H9 (cell line): ENCODE results near the gene MYT1. TPM values are rescaled to one million over a fixed set of nuclear protein-coding genes. Genes with fewer than 3 reads are reported as not detected.
"Not testable (repeated sequence)": the region's sequence is repeated elsewhere in the genome, so short reads cannot be mapped to it uniquely, and the experiment has no call there.

Experiments used
- DNase-seq: peaks from one replicate; pipeline ENCODE4 v3.0.0-alpha.2; 2017
- H2AFZ ChIP-seq: one replicate; pipeline ENCODE4 v1.6.1; 2013; ENCODE audit warnings: mild to moderate bottlenecking, low read length, control low read depth, moderate library complexity
- H2AK5ac ChIP-seq: 2 replicates; pipeline ENCODE4 v1.6.1; 2013; ENCODE audit warnings: low read length, control low read depth, mixed read lengths; ENCODE audit not compliant: insufficient read length
- H2BK120ac ChIP-seq: one replicate; pipeline ENCODE4 v1.6.1; 2013; ENCODE audit warnings: low read depth, mild to moderate bottlenecking, low read length, control low read depth, inconsistent platforms; ENCODE audit not compliant: poor library complexity, severe bottlenecking
- H2BK12ac ChIP-seq: 2 replicates; pipeline ENCODE4 v1.6.1; 2013; ENCODE audit warnings: low read length, control low read depth, mixed read lengths, low read depth; ENCODE audit not compliant: insufficient read length
- H2BK15ac ChIP-seq: 2 replicates; pipeline ENCODE4 v1.6.1; 2013; ENCODE audit warnings: low read depth, low read length, control low read depth
- H2BK20ac ChIP-seq: one replicate; pipeline ENCODE4 v1.6.1; 2013; ENCODE audit warnings: low read depth, mild to moderate bottlenecking, low read length, control low read depth, inconsistent platforms; ENCODE audit not compliant: poor library complexity, severe bottlenecking
- H2BK5ac ChIP-seq: 2 replicates; pipeline ENCODE4 v1.6.1; 2013; ENCODE audit warnings: low read length, control low read depth, mixed read lengths; ENCODE audit not compliant: insufficient read length
- H3K14ac ChIP-seq: 2 replicates; pipeline ENCODE4 v1.6.1; 2013; ENCODE audit warnings: low read length, control low read depth; ENCODE audit not compliant: insufficient read depth
- H3K18ac ChIP-seq: 2 replicates; pipeline ENCODE4 v1.6.1; 2013; ENCODE audit warnings: low read depth, mild to moderate bottlenecking, mixed read lengths, low read length, control low read depth; ENCODE audit not compliant: insufficient read length
- H3K23ac ChIP-seq: 2 replicates; pipeline ENCODE4 v1.6.1; 2013; ENCODE audit warnings: low read length, control low read depth, mixed read lengths, low read depth; ENCODE audit not compliant: insufficient read length
- H3K23me2 ChIP-seq: 2 replicates; pipeline ENCODE4 v1.6.1; 2013; ENCODE audit warnings: low read depth, mild to moderate bottlenecking, mixed read lengths, low read length, control low read depth; ENCODE audit not compliant: insufficient read length, poor library complexity, severe bottlenecking
- H3K27ac ChIP-seq: 2 replicates; pipeline ENCODE4 v1.5.1; 2013; ENCODE audit warnings: low read length, control low read depth, mixed read lengths, low read depth; ENCODE audit not compliant: insufficient read length
- H3K27me3 ChIP-seq: 2 replicates; pipeline ENCODE4 v1.6.1; 2013; ENCODE audit warnings: low read length, control low read depth, inconsistent platforms; ENCODE audit not compliant: insufficient read depth
- H3K4ac ChIP-seq: 2 replicates; pipeline ENCODE4 v1.6.1; 2013; ENCODE audit warnings: low read depth, mild to moderate bottlenecking, control low read depth, inconsistent platforms, low read length, moderate library complexity
- H3K4me1 ChIP-seq: 2 replicates; pipeline ENCODE4 v1.6.1; 2013; ENCODE audit warnings: low read length, control low read depth, inconsistent platforms; ENCODE audit not compliant: insufficient read depth
- H3K4me2 ChIP-seq: 2 replicates; pipeline ENCODE4 v1.6.1; 2013; ENCODE audit warnings: low read length, control low read depth, mixed read lengths; ENCODE audit not compliant: insufficient read length, insufficient read depth
- H3K56ac ChIP-seq: 2 replicates; pipeline ENCODE4 v1.6.1; 2013; ENCODE audit warnings: low read depth, mild to moderate bottlenecking, mixed read lengths, low read length, control low read depth; ENCODE audit not compliant: insufficient read length
- H3K79me1 ChIP-seq: 2 replicates; pipeline ENCODE4 v1.6.1; 2013; ENCODE audit warnings: low read depth, mild to moderate bottlenecking, moderate library complexity, low read length, control low read depth, inconsistent platforms; ENCODE audit not compliant: insufficient read depth, poor library complexity, severe bottlenecking
- H3K79me2 ChIP-seq: 2 replicates; pipeline ENCODE4 v1.6.1; 2013; ENCODE audit warnings: low read length, control low read depth, inconsistent platforms; ENCODE audit not compliant: insufficient read depth
- H3K9ac ChIP-seq: 2 replicates; pipeline ENCODE4 v1.6.1; 2013; ENCODE audit warnings: low read length, control low read depth, mixed read lengths; ENCODE audit not compliant: insufficient read length; ENCODE audit errors: extremely low read depth
- H3K9me3 ChIP-seq: one replicate; pipeline ENCODE4 v1.6.1; 2013; ENCODE audit warnings: low read depth, low read length, inconsistent platforms; ENCODE audit not compliant: control insufficient read depth
- H3T11ph ChIP-seq: one replicate; pipeline ENCODE4 v1.6.1; 2013; ENCODE audit warnings: mild to moderate bottlenecking, low read length, control low read depth, inconsistent platforms
- H4K20me1 ChIP-seq: one replicate; pipeline ENCODE4 v1.6.1; 2013; ENCODE audit not compliant: control insufficient read depth, insufficient read length, insufficient read depth
- H4K5ac ChIP-seq: 2 replicates; pipeline ENCODE4 v1.6.1; 2013; ENCODE audit warnings: low read depth, mild to moderate bottlenecking, mixed read lengths, low read length, control low read depth; ENCODE audit not compliant: insufficient read length
- H4K8ac ChIP-seq: replicated peaks from 2 replicates; pipeline ENCODE4 v1.6.1; 2013; ENCODE audit warnings: low read length, control low read depth, mixed read lengths, low read depth; ENCODE audit not compliant: insufficient read length
- H4K91ac ChIP-seq: 2 replicates; pipeline ENCODE4 v1.6.1; 2013; ENCODE audit warnings: low read depth, mild to moderate bottlenecking, moderate library complexity, mixed read lengths, low read length, control low read depth; ENCODE audit not compliant: insufficient read length
- H3K27ac Mint-ChIP-seq, 3 experiments: 2 replicates in 2 of 3; 3 replicates in 1 of 3; pipeline ENCODE4 v1.8.0; 2020 to 2021; ENCODE audit warnings: mixed read lengths in 3 of 3, mild to moderate bottlenecking in 1 of 3, moderate library complexity in 1 of 3
- H3K27me3 Mint-ChIP-seq: 2 replicates; pipeline ENCODE4 v1.8.0; 2021; ENCODE audit warnings: low read depth, mild to moderate bottlenecking, moderate library complexity, mixed read lengths
- H3K36me3 Mint-ChIP-seq, 3 experiments: 2 replicates in 2 of 3; 3 replicates in 1 of 3; pipeline ENCODE4 v1.8.0; 2020 to 2021; ENCODE audit warnings: low read depth in 3 of 3, mixed read lengths in 3 of 3; ENCODE audit not compliant: insufficient read depth in 1 of 3
- H3K4me1 Mint-ChIP-seq, 2 experiments: 2 replicates each; pipeline ENCODE4 v1.8.0; 2020; ENCODE audit warnings: mixed read lengths in 2 of 2
- H3K4me3 Mint-ChIP-seq, 2 experiments: 2 replicates in 1 of 2; 3 replicates in 1 of 2; pipeline ENCODE4 v1.8.0; 2020 to 2021; ENCODE audit warnings: mild to moderate bottlenecking in 2 of 2, mixed read lengths in 2 of 2, moderate library complexity in 1 of 2
- H3K9me3 Mint-ChIP-seq, 2 experiments: 2 replicates in 1 of 2; 3 replicates in 1 of 2; pipeline ENCODE4 v1.8.0; 2020; ENCODE audit warnings: mild to moderate bottlenecking in 2 of 2, mixed read lengths in 2 of 2, moderate library complexity in 1 of 2
- WGBS: extraction: QIAGEN DNeasy Blood & Tissue Kit; methylation state at CpG from one replicate; pipeline ENCODE4 v1.1.7; 2013; ENCODE audit warnings: missing lambda C conversion rate, low lambda C conversion rate, mixed read lengths; ENCODE audit not compliant: insufficient read length; ENCODE audit errors: extremely low coverage; 5-methylcytosine and 5-hydroxymethylcytosine counted together
- total RNA-seq: library from RNA; stranded (reverse); gene quantifications from 2 replicates; pipeline ENCODE4 v1.2.1, GENCODE V29; 2021
- TF ChIP-seq, protein P1 (sequence below): fragments of 200-600 bp; sonication (generic); conservative IDR thresholded peaks from 3 replicates; pipeline ENCODE4 v1.8.0; 2021; ENCODE audit warnings: antibody characterized with exemption, mild to moderate bottlenecking

MYT1 gene
- total RNA-seq, 1 experiment from 2014 or later = 0.79 TPM

DNA sequence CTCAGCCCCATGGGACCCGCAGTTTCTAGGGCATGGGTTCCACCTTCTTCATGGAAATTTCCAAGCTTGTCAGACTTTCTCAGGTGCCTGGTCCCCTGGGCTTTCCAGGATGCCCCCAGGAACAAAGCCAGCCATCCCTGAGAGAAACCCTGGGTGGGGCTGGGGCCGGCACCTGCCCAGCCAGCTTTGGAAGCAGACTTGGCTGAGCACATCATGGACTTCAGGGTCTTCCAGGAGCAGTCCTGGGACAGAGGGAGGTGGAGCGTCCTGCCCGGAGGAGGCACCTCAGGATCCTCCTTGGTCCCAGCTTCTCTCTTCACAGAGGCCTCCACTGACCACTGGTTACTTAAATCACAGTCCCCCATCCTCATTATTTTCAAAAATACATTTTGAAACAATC, 13.5 kb downstream of the MYT1 start:
- no peak overlapping the region for H4K91ac ChIP-seq
- H3K27ac ChIP-seq = no peak overlapping the region

DNA sequence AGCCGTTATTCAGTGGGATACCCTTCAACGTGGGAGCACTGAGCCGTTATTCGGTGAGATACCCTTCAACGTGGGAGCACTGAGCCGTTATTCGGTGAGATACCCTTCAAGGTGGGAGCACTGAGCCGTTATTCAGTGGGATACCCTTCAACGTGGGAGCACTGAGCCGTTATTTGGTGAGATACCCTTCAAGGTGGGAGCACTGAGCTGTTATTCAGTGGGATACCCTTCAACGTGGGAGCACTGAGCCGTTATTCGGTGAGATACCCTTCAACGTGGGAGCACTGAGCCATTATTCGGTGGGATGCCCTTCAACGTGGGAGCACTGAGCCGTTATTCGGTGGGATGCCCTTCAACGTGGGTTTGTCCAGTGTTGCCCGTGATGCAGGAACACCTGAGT, 14.7 kb downstream of the MYT1 start:
- no CpG with 5 or more reads among the region's 20 CpGs for WGBS
- not testable (repeated sequence) for H3K27me3 ChIP-seq, H3K18ac ChIP-seq, H3K4me3 Mint-ChIP-seq, H3K14ac ChIP-seq, H2BK5ac ChIP-seq, H3K4me1 ChIP-seq, DNase-seq, H3K4me2 ChIP-seq, H3K4ac ChIP-seq, H3T11ph ChIP-seq, H3K27ac Mint-ChIP-seq, H4K8ac ChIP-seq, H2BK12ac ChIP-seq, H3K27ac ChIP-seq, H4K91ac ChIP-seq, H3K23ac ChIP-seq, H3K56ac ChIP-seq, H2BK20ac ChIP-seq, H2BK15ac ChIP-seq, H3K9me3 Mint-ChIP-seq, H3K9me3 ChIP-seq, H3K23me2 ChIP-seq, H2BK120ac ChIP-seq, H3K9ac ChIP-seq, H4K5ac ChIP-seq, H4K20me1 ChIP-seq, H2AFZ ChIP-seq, H3K79me2 ChIP-seq, H3K79me1 ChIP-seq, H2AK5ac ChIP-seq
- peaks cover 4 to 10% (median 5%) of the 10 kb centered on the region in 3 experiments; a peak in 4 of 7 replicates for H3K36me3 Mint-ChIP-seq
- peaks cover 20% of the 10 kb centered on the region in 2 experiments for H3K4me1 Mint-ChIP-seq
- H3K27me3 Mint-ChIP-seq = peaks cover 31% of the 10 kb centered on the region

More for the DNA sequence above, 13.5 kb downstream of the MYT1 start:
- no peak overlapping the region for H3K4ac ChIP-seq
- H3K79me1 ChIP-seq = no peaks in the 10 kb centered on the region
- no peak overlapping the region for H2BK120ac ChIP-seq
- H3K56ac ChIP-seq = no peak overlapping the region
- no peak overlapping the region for H4K5ac ChIP-seq
- Mint-ChIP-seq H3K36me3 (peaks cover 4 to 10% (median 5%) of the 10 kb centered on the region in 3 experiments; a peak in 4 of 7 replicates), H3K9me3 (peaks cover 5 to 7% of the 10 kb centered on the region in 2 experiments), H3K27ac (peak overlapping the region in 1 of 3 experiments; percentile 44; a peak in 1 of 7 replicates), H3K27me3 (peaks cover 39% of the 10 kb centered on the region), H3K4me3 (no peak overlapping the region), H3K4me1 (peaks cover 20% of the 10 kb centered on the region in 2 experiments)
- no peak overlapping the region for H2AFZ ChIP-seq
- H3K4me1 ChIP-seq = no peaks in the 10 kb centered on the region
- TF ChIP-seq, protein P1, sequence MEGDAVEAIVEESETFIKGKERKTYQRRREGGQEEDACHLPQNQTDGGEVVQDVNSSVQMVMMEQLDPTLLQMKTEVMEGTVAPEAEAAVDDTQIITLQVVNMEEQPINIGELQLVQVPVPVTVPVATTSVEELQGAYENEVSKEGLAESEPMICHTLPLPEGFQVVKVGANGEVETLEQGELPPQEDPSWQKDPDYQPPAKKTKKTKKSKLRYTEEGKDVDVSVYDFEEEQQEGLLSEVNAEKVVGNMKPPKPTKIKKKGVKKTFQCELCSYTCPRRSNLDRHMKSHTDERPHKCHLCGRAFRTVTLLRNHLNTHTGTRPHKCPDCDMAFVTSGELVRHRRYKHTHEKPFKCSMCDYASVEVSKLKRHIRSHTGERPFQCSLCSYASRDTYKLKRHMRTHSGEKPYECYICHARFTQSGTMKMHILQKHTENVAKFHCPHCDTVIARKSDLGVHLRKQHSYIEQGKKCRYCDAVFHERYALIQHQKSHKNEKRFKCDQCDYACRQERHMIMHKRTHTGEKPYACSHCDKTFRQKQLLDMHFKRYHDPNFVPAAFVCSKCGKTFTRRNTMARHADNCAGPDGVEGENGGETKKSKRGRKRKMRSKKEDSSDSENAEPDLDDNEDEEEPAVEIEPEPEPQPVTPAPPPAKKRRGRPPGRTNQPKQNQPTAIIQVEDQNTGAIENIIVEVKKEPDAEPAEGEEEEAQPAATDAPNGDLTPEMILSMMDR = no peak
- no CpG with 5 or more reads among the region's 4 CpGs for WGBS
- H3K14ac ChIP-seq = no peak overlapping the region
- no peak overlapping the region for H3K4me2 ChIP-seq
- H3K79me2 ChIP-seq = no peaks in the 10 kb centered on the region
- no peaks in the 10 kb centered on the region for H3K9me3 ChIP-seq
- no peak overlapping the region for H3K23ac ChIP-seq
- H3K27me3 ChIP-seq = no peaks in the 10 kb centered on the region; the same call in 1 of the 2 replicates
- H3K23me2 ChIP-seq = no peaks in the 10 kb centered on the region
- no peak overlapping the region for H2BK12ac ChIP-seq
- H2AK5ac ChIP-seq = no peak overlapping the region
- no peak overlapping the region for H2BK15ac ChIP-seq
- H2BK5ac ChIP-seq = no peak overlapping the region
- no peaks in the 10 kb centered on the region for H4K20me1 ChIP-seq
- H4K8ac ChIP-seq = no peak overlapping the region
- H3K9ac ChIP-seq = no peak overlapping the region
- H3T11ph ChIP-seq = no peak overlapping the region
- H2BK20ac ChIP-seq = no peak overlapping the region
- H3K18ac ChIP-seq = no peak overlapping the region
- no peak for DNase-seq
